Kidney (tissue), 14 donors: ENCODE measurements around the gene PCDHGA1. TPM values are rescaled to one million over a fixed set of nuclear protein-coding genes. Genes with fewer than 3 reads are reported as not detected.

ENCODE experiments used
- DNase-seq, 5 donors: peaks; one replicate each; pipeline ENCODE4 v3.0.0-alpha.2; 2013 to 2020
- FAIRE-seq: peaks from 2 replicates; lab custom pipeline; 2012; peaks lifted over from hg19 to GRCh38; lab: Jason Lieb, UNC
- H3K27ac ChIP-seq, 2 donors: one replicate each; pipeline ENCODE4 v1.7.0; 2013; ENCODE audit warnings: low read depth in 2 of 2, low read length in 2 of 2, inconsistent platforms in 1 of 2
- H3K27me3 ChIP-seq: one replicate; pipeline ENCODE4 v1.7.1; 2013; ENCODE audit warnings: low read length, inconsistent platforms; ENCODE audit not compliant: control insufficient read depth, insufficient read depth
- H3K36me3 ChIP-seq, 3 donors: one replicate each; pipeline versions ENCODE4 v1.7.0 to v1.7.1; 2013; ENCODE audit warnings: low read length in 3 of 3, control low read depth in 1 of 3, inconsistent platforms in 1 of 3; ENCODE audit not compliant: insufficient read depth in 3 of 3, control insufficient read depth in 2 of 3
- H3K4me1 ChIP-seq, 3 donors: one replicate each; pipeline versions ENCODE4 v1.7.0 to v1.7.1; 2013; ENCODE audit warnings: low read length in 3 of 3, inconsistent platforms in 1 of 3, low read depth in 1 of 3; ENCODE audit not compliant: control insufficient read depth in 2 of 3, insufficient read depth in 2 of 3
- H3K4me3 ChIP-seq, 3 donors: one replicate each; pipeline versions ENCODE4 v1.7.0 to v1.8.1; 2013; ENCODE audit warnings: low read length in 3 of 3, control low read depth in 1 of 3, inconsistent platforms in 1 of 3
- H3K9ac ChIP-seq, 3 donors: one replicate each; pipeline versions ENCODE4 v1.7.0 to v1.7.1; 2013; ENCODE audit warnings: low read length in 3 of 3, control low read depth in 1 of 3, inconsistent platforms in 1 of 3
- H3K9me3 ChIP-seq, 3 donors: one replicate each; pipeline versions ENCODE4 v1.7.0 to v1.7.1; 2013; ENCODE audit warnings: low read length in 3 of 3, control low read depth in 1 of 3, inconsistent platforms in 1 of 3; ENCODE audit not compliant: control insufficient read depth in 2 of 3, insufficient read depth in 1 of 3
- intact Hi-C: fragments of 100-400 bp; cut with DNase I; formaldehyde crosslinking; loops from one replicate; pipeline ENCODE4 v1.11.1; 2022
- polyA plus RNA-seq: library from polyadenylated mRNA; stranded (reverse); fragments of 350-450 nt; fragmentation: Illumina TruSeq; extraction: RNeasy Lipid Tissue Mini Kit (QIAGEN cat#74804); gene quantifications from one replicate; pipeline ENCODE4 v1.2.3, GENCODE V29; 2014; ENCODE audit warnings: low read depth, low replicate concordance; ENCODE audit not compliant: insufficient read depth
- total RNA-seq: library from RNA; stranded (reverse); fragmentation: NEBNext Ultra II Directional; extraction: Animal tissue kit (Norgen Biotek cat#: 25700); gene quantifications from one replicate; pipeline ENCODE4 v1.2.1, GENCODE V29; 2021
- TF ChIP-seq, protein P1 (sequence below): IDR thresholded peaks from 3 replicates; pipeline ENCODE4 v1.5.1; 2012; ENCODE audit warnings: mild to moderate bottlenecking, moderate library complexity, borderline replicate concordance; ENCODE audit not compliant: insufficient read depth; ENCODE audit errors: extremely low read depth
- donor health status: control.
- donor health status: control.
- donor health status: control.
- donor health status: control.
- donor health status: control.
- donor health status: DM: yes; HTN: yes; CAD: no.
- donor health status: Normal renal cell carcinoma (clear cell type).

The PCDHGA1 gene
- total and polyA plus RNA-seq, 2 donors from 2014 or later = 0.19 to 0.69 TPM

DNA sequence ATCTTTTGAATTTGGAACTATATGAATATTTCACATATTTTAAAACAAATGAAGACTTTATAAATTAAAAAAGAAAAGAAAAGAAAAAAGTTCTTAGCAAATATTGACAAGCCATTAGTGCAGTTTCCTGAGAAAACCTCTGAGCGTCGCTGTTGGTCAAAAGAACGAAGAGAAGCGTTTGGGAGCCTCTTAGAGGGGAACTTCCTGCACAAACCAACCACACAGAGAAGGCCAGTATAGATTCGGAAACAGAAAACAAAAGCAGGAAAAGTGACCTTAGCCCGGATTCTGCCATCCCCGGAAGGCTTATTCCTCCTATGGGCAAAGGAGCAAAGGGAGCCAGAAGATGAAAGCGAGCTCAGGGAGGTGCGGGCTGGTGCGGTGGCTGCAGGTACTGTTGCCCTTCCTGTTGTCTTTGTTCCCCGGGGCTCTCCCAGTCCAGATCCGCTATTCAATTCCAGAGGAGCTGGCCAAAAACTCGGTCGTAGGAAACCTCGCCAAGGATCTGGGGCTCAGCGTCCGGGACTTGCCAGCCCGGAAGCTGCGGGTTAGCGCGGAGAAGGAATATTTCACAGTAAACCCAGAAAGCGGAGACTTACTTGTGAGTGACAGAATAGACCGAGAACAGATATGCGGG, 29.6 kb downstream of the PCDHGA1 start, which contains the start of gene PCDHGB2:
TSS of gene PCDHGB2 (plus strand) at position 205 of the 637 bp plus-strand sequence. CDS start at position 347, 142 bp downstream.
- no peak for FAIRE-seq
- Histone ChIP-seq H3K27me3 (no peaks in the 10 kb centered on the region), H3K4me1 (no peaks in the 10 kb centered on the region), H3K36me3 (no peaks in the 10 kb centered on the region), H3K9ac (no peak within 1 kb of the TSS), H3K9me3 (peaks cover 2 to 88% (median 28%) of the 10 kb centered on the region in 3 donors), H3K27ac (no peak within 1 kb of the TSS), H3K4me3 (peak within 1 kb of the TSS in 2 of 3 donors; percentile 16 to 36)
- intact Hi-C loops = no loop called here
- DNase-seq = no peak
- TF ChIP-seq, protein P1, sequence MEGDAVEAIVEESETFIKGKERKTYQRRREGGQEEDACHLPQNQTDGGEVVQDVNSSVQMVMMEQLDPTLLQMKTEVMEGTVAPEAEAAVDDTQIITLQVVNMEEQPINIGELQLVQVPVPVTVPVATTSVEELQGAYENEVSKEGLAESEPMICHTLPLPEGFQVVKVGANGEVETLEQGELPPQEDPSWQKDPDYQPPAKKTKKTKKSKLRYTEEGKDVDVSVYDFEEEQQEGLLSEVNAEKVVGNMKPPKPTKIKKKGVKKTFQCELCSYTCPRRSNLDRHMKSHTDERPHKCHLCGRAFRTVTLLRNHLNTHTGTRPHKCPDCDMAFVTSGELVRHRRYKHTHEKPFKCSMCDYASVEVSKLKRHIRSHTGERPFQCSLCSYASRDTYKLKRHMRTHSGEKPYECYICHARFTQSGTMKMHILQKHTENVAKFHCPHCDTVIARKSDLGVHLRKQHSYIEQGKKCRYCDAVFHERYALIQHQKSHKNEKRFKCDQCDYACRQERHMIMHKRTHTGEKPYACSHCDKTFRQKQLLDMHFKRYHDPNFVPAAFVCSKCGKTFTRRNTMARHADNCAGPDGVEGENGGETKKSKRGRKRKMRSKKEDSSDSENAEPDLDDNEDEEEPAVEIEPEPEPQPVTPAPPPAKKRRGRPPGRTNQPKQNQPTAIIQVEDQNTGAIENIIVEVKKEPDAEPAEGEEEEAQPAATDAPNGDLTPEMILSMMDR = no peak

DNA sequence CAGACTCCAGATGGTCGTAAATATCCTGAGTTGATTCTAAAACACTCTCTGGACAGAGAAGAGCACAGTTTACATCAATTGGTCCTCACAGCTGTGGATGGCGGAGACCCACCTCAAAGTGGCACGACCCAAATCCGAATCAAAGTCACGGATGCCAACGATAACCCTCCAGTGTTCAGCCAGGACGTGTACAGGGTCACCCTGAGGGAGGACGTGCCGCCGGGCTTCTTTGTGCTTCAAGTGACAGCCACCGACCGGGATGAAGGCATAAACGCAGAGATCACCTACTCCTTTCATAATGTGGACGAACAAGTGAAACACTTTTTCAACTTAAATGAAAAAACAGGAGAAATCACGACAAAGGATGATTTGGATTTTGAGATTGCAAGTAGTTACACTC, 30.4 kb downstream of the PCDHGA1 start:
- TF ChIP-seq, protein P1 = no peak
- no peaks in the 10 kb centered on the region for H3K4me1 ChIP-seq
- H3K27me3 ChIP-seq = no peaks in the 10 kb centered on the region
- no peak overlapping the region for H3K27ac ChIP-seq
- H3K36me3 ChIP-seq = no peaks in the 10 kb centered on the region
- peaks cover 2 to 90% (median 31%) of the 10 kb centered on the region in 3 donors for H3K9me3 ChIP-seq
- DNase-seq = no peak
- H3K4me3 ChIP-seq = peak overlapping the region in 2 of 3 donors; percentile 16 to 36
- no peak overlapping the region for H3K9ac ChIP-seq
- FAIRE-seq = no peak
- intact Hi-C loops = no loop called here

GRCh38 chr5:141362719-141363118, 32.4 kb downstream of the PCDHGA1 start:
- no peaks in the 10 kb centered on the region for H3K36me3 ChIP-seq
- intact Hi-C loops = no loop called here
- no peak for DNase-seq
- FAIRE-seq = no peak
- TF ChIP-seq, protein P1 = no peak
- no peak overlapping the region for H3K27ac ChIP-seq
- H3K4me1 ChIP-seq = no peaks in the 10 kb centered on the region
- no peaks in the 10 kb centered on the region for H3K27me3 ChIP-seq
- no peak overlapping the region for H3K4me3 ChIP-seq
- no peak overlapping the region for H3K9ac ChIP-seq
- peaks cover 0 to 81% (median 29%) of the 10 kb centered on the region in 3 donors for H3K9me3 ChIP-seq
